ENCODE results near the gene CEP170B.
A peak's percentile ranks its signal among the peaks of the same experiment; 100 is the strongest.

Gene CEP170B

DNA sequence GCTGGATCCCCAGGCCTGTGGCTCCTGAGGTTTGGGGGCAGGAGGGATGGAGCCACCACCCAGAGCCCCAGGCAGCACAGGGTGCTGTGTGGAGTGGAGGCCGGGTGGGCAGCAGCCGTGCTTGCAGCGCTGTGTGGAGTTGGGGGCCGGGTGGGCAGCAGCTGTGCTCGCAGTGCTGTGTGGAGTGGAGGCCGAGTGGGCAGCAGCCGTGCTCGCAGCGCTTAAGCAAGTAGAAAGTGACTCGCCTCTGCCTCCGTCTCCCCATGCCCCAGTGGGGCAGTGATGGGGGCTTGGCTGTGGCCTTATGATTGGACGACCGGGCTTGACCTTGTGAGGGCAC lies 10.3 kb downstream of the CEP170B start:
- Histone ChIP-seq H3K36me3 (replicated peaks) (peaks cover 7% of the 10 kb centered on the region), H3K4me3 (ENCODE audit: low read depth, low read length) (no peak overlapping the region), H3K27ac (no peak overlapping the region), H3K27me3 (replicated peaks) (no peaks in the 10 kb centered on the region)
- DNase-seq, result no peak
- in situ Hi-C loops (cut with HindIII; ENCODE audit: low pct_ligation_motif_present, low sequenced_read_pairs), result no loop called here
- TF ChIP-seq, protein P1, sequence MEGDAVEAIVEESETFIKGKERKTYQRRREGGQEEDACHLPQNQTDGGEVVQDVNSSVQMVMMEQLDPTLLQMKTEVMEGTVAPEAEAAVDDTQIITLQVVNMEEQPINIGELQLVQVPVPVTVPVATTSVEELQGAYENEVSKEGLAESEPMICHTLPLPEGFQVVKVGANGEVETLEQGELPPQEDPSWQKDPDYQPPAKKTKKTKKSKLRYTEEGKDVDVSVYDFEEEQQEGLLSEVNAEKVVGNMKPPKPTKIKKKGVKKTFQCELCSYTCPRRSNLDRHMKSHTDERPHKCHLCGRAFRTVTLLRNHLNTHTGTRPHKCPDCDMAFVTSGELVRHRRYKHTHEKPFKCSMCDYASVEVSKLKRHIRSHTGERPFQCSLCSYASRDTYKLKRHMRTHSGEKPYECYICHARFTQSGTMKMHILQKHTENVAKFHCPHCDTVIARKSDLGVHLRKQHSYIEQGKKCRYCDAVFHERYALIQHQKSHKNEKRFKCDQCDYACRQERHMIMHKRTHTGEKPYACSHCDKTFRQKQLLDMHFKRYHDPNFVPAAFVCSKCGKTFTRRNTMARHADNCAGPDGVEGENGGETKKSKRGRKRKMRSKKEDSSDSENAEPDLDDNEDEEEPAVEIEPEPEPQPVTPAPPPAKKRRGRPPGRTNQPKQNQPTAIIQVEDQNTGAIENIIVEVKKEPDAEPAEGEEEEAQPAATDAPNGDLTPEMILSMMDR (IDR thresholded peaks at IDR 0.05; ENCODE audit: low read depth, low read length, missing control alignments), result no peak

GRCh38 chr14:104875811-104876210 lies 10.7 kb downstream of the CEP170B start:
- Histone ChIP-seq H3K27me3 (replicated peaks) (no peaks in the 10 kb centered on the region), H3K36me3 (replicated peaks) (peaks cover 11% of the 10 kb centered on the region), H3K27ac (no peak overlapping the region), H3K4me3 (ENCODE audit: low read depth, low read length) (no peak overlapping the region)
- TF ChIP-seq, protein P1 (IDR thresholded peaks at IDR 0.05; ENCODE audit: low read depth, low read length, missing control alignments), result no peak
- DNase-seq, result no peak
- in situ Hi-C loops (cut with HindIII; ENCODE audit: low pct_ligation_motif_present, low sequenced_read_pairs), result no loop called here

DNA sequence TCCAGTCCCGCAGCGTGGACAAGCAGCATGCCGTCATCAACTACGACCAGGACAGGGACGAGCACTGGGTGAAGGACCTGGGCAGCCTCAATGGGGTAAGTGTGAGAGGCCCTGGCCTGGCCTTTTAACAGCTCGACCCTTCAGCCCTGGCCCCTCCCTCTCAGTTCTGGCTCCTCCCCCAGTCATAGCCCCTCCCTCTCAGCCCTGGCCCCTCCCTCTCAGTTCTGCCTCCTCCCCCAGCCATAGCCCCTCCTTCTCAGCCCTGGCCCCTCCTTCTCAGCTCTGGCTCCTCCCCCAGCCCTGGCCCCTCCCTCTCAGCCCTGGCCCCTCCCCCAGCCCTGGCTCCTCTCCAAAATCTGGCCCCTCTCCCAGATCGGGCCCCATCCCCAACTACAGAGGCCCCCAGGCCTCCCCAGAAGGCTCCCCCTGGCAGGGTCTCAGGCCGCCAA lies 11.2 kb downstream of the CEP170B start:
- peak; percentile 12 for DNase-seq
- in situ Hi-C loops (cut with HindIII; ENCODE audit: low pct_ligation_motif_present, low sequenced_read_pairs), result no loop called here
- no peak overlapping the region for H3K4me3 ChIP-seq (ENCODE audit: low read depth, low read length)
- no peaks in the 10 kb centered on the region for H3K27me3 ChIP-seq (replicated peaks)
- H3K36me3 ChIP-seq (replicated peaks), result peaks cover 11% of the 10 kb centered on the region
- no peak overlapping the region for H3K27ac ChIP-seq
- TF ChIP-seq, protein P1 (IDR thresholded peaks at IDR 0.05; ENCODE audit: low read depth, low read length, missing control alignments), result no peak

DNA sequence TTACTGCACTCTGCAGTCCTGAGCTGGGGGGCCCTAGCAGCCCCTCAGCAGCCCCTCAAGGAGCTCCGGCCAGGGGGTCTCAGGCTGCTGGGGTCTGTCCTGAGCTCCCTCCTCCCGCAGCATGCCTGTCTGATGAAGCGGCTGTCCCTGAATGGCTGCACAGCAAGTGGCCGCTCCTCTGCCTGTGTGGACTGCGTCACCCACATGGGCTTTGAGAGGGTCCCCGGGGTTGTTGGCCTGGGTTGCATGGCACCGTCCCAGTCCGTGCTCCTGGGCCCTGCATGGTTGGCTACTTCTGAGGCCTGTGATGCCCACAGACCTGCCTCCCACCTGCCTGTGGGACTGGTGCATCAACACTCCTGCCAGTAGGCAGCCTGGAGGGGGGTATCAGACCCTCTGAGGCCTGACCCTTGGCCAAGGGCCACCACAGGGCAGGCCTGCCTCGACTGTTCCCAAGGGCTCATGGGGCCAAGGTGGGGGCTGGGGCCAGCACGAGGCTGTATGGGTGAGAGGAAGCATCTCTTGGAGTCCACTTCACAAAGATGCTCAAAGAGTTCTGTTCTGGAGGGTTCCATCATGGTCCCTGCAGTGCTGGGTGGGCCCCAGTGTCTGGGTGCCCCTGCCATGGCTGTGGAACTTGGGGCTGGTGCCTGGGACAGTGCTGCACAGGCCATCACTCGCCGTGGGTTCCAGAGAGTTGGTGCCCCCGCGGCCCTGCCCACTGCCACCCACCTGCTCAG lies 12.2 kb downstream of the CEP170B start:
- TF ChIP-seq, protein P1 (IDR thresholded peaks at IDR 0.05; ENCODE audit: low read depth, low read length, missing control alignments), result no peak

DNA sequence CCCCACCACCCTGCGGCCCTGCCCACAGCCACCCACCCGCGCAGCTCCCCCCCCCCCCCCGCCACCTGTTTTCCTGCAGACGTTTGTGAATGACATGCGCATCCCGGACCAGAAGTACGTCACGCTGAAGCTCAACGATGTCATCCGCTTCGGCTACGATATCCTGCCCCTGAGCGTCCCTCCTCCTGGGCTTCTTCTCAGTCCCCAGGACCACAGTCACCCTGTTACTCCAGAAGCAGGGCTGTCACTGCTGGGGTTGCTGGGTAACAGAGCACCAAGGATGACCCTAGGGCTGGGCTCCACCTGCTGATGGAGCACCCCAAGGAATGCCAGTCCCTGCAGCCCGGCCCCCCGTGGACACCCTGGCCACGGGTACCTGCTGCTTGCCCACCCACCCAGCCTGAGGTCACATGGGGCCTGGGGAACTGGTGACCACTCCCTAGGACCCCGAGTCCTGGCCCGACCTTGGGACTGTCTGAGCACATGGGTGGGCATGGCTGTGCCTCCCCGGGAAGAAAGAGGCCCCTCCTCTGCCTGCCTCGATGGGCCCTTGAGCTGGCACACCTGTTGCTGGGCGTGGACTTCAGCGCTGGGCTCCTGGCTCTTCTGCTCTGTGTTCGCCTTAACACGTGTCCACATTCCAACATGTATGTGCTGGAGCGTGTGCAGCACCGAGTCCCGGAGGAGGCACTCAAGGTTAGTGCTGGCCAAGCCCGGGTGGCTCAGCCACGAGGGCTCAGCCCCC lies 12.9 kb downstream of the CEP170B start:
- TF ChIP-seq, protein P1 (IDR thresholded peaks at IDR 0.05; ENCODE audit: low read depth, low read length, missing control alignments), result no peak
- Histone ChIP-seq H3K36me3 (replicated peaks) (peaks cover 16% of the 10 kb centered on the region), H3K27me3 (replicated peaks) (no peaks in the 10 kb centered on the region), H3K4me3 (ENCODE audit: low read depth, low read length) (no peak overlapping the region), H3K27ac (no peak overlapping the region)
- in situ Hi-C loops (cut with HindIII; ENCODE audit: low pct_ligation_motif_present, low sequenced_read_pairs), result no loop called here
- DNase-seq, result no peak

More for the DNA sequence above, 12.2 kb downstream of the CEP170B start:
- no peak for DNase-seq
- Histone ChIP-seq H3K4me3 (ENCODE audit: low read depth, low read length) (no peak overlapping the region), H3K27ac (no peak overlapping the region), H3K36me3 (replicated peaks) (peaks cover 11% of the 10 kb centered on the region), H3K27me3 (replicated peaks) (no peaks in the 10 kb centered on the region)
- in situ Hi-C loops (cut with HindIII; ENCODE audit: low pct_ligation_motif_present, low sequenced_read_pairs), result no loop called here

Measured in brain microvascular endothelial cell (primary cell).